Muscle layer of colon (tissue), 2 donors: ENCODE results near the gene RAET1E.
"Not testable (repeated sequence)": the region's sequence is repeated elsewhere in the genome, so short reads cannot be mapped to it uniquely, and the experiment has no call there.

ENCODE experiments used
- H3K27ac ChIP-seq: one replicate; pipeline ENCODE4 v1.7.0; 2013; ENCODE audit warnings: low read depth, mild to moderate bottlenecking, low read length, moderate library complexity
- H3K27me3 ChIP-seq, 2 donors: one replicate each; pipeline ENCODE4 v1.7.0; 2013; ENCODE audit warnings: low read length in 2 of 2, mild to moderate bottlenecking in 2 of 2; ENCODE audit not compliant: insufficient read depth in 2 of 2, control insufficient read depth in 1 of 2
- H3K36me3 ChIP-seq: one replicate; pipeline ENCODE4 v1.7.0; 2013; ENCODE audit warnings: mild to moderate bottlenecking, low read length; ENCODE audit not compliant: insufficient read depth
- H3K4me1 ChIP-seq: one replicate; pipeline ENCODE4 v1.7.0; 2013; ENCODE audit warnings: mild to moderate bottlenecking, low read length; ENCODE audit not compliant: insufficient read depth
- H3K4me3 ChIP-seq, 2 donors: one replicate each; pipeline ENCODE4 v1.7.0; 2013; ENCODE audit warnings: low read length in 2 of 2, low read depth in 1 of 2, mild to moderate bottlenecking in 1 of 2, moderate library complexity in 1 of 2
- H3K9ac ChIP-seq: one replicate; pipeline ENCODE4 v1.7.0; 2013; ENCODE audit warnings: low read length
- H3K9me3 ChIP-seq: one replicate; pipeline ENCODE4 v1.7.0; 2013; ENCODE audit warnings: mild to moderate bottlenecking, low read length
- donor health status: abdominal sarcoma.
- donor health status: Adenocarcinoma of cecum.

RAET1E gene, protein sequence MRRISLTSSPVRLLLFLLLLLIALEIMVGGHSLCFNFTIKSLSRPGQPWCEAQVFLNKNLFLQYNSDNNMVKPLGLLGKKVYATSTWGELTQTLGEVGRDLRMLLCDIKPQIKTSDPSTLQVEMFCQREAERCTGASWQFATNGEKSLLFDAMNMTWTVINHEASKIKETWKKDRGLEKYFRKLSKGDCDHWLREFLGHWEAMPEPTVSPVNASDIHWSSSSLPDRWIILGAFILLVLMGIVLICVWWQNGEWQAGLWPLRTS

GRCh38 chr6:149897855-149898744 lies at the start of gene RAET1E:
Gene RAET1E (minus strand): TSS chr6:149898113. CDS start chr6:149890901, 7,212 bp downstream.
- Histone ChIP-seq H3K9me3 (no peaks in the 10 kb centered on the region), H3K4me3 (peak within 1 kb of the TSS in 1 of 2 donors; percentile 22), H3K36me3 (no peaks in the 10 kb centered on the region), H3K4me1 (peaks cover 24% of the 10 kb centered on the region), H3K27ac (no peak within 1 kb of the TSS), H3K9ac (no peak within 1 kb of the TSS), H3K27me3 (no peaks in the 10 kb centered on the region)

- H3K27ac ChIP-seq, H3K36me3 ChIP-seq, H3K9ac ChIP-seq, H3K4me3 ChIP-seq, H3K9me3 ChIP-seq, H3K4me1 ChIP-seq: not testable (repeated sequence)
- peaks cover 10 to 26% of the 10 kb centered on the region in 2 donors for H3K27me3 ChIP-seq
Measured at GRCh38 chr6:149947533-149947932, 49.6 kb upstream of the RAET1E start.

- H3K4me3 ChIP-seq, H3K9me3 ChIP-seq, H3K36me3 ChIP-seq, H3K27ac ChIP-seq, H3K4me1 ChIP-seq, H3K9ac ChIP-seq: not testable (repeated sequence)
- H3K27me3 ChIP-seq: peaks cover 7 to 26% of the 10 kb centered on the region in 2 donors
Measured at GRCh38 chr6:149946631-149947030, 48.7 kb upstream of the RAET1E start.

GRCh38 chr6:149945276-149945675 lies 47.4 kb upstream of the RAET1E start:
- not testable (repeated sequence) for H3K9ac ChIP-seq, H3K36me3 ChIP-seq, H3K9me3 ChIP-seq, H3K4me1 ChIP-seq, H3K27ac ChIP-seq, H3K4me3 ChIP-seq
- H3K27me3 ChIP-seq: peaks cover 16 to 29% of the 10 kb centered on the region in 2 donors

- not testable (repeated sequence) for H3K9ac ChIP-seq, H3K4me3 ChIP-seq, H3K27ac ChIP-seq, H3K36me3 ChIP-seq, H3K9me3 ChIP-seq
- H3K27me3 ChIP-seq: peaks cover 36 to 46% of the 10 kb centered on the region in 2 donors
- H3K4me1 ChIP-seq: peaks cover 11% of the 10 kb centered on the region
Measured at GRCh38 chr6:149943321-149943720, 45.4 kb upstream of the RAET1E start.

- Histone ChIP-seq H3K9me3 (no peaks in the 10 kb centered on the region), H3K27ac (no peak overlapping the region), H3K9ac (no peak overlapping the region), H3K4me3 (no peak overlapping the region), H3K27me3 (peaks cover 44 to 50% of the 10 kb centered on the region in 2 donors), H3K36me3 (no peaks in the 10 kb centered on the region), H3K4me1 (peaks cover 13% of the 10 kb centered on the region)
Measured at GRCh38 chr6:149942461-149942829, 44.5 kb upstream of the RAET1E start.

DNA sequence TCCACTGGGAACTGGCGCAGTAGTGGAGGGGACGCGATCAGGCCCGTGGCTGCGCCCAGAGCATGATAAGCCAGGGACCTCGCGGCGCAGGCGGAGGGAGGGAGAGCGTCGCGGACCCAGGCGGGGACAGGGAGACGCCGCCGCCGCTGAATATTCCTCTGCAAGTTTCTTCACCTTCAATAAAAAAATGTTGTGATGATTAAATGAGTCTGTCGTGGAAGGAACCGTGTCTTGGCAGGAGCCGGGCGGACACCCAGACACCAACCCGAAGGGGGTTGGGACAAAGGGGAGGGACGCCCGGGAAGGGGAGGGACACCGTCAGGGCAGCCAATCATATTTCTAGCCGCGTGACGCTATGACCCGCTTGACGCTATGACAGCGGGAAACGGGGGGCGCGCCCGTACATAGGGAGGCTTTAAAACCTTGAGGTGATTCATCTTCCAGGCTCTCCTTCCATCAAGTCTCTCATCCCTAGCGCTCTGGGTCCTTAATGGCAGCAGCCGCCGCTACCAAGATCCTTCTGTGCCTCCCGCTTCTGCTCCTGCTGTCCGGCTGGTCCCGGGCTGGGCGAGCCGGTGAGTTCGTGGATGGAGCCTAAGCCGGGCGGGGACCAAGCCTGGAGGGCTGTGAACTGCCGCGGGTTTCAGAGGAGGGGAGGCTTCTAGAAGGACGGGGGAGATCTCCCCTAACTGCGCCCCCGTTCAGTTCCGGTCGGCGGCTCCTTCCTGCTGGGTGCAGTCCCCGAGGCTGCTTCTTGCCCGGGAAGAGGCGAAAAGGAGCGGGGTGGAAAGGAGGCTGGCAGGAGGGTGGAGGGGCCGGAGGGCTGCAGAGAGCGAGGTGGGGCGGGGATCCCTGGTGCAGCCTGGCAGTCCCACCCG lies 43.9 kb upstream of the RAET1E start, which contains the start of gene ULBP2:
Gene ULBP2 (plus strand): TSS at position 432 of the 878 bp plus-strand sequence. CDS start 59 bp downstream, at position 491.
- peaks cover 48 to 57% of the 10 kb centered on the region in 2 donors for H3K27me3 ChIP-seq

DNA sequence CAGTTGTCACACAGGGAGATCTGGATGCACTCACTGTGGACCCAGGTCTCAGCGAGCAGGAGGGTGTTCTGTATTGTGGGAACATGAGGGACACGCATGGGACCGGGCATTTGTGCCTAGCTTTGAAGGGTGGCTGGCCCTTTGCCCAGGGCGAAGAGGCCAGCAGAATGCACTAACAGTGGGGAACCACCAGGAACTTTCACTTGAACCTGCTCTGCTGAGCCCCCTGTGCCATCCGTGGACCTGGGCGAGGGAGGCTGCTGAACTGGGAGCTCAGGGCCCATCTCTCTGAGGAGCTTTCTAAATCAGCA lies 42.7 kb upstream of the RAET1E start:
- Histone ChIP-seq H3K4me1 (peaks cover 13% of the 10 kb centered on the region), H3K9me3 (no peaks in the 10 kb centered on the region), H3K9ac (no peak overlapping the region), H3K27me3 (peaks cover 60 to 66% of the 10 kb centered on the region in 2 donors), H3K36me3 (no peaks in the 10 kb centered on the region), H3K4me3 (no peak overlapping the region), H3K27ac (no peak overlapping the region)

More for the DNA sequence above, 43.9 kb upstream of the RAET1E start, which contains the start of gene ULBP2:
- no peak within 1 kb of the TSS for H3K27ac ChIP-seq
- peak within 1 kb of the TSS; percentile 29 to 47 for H3K4me3 ChIP-seq
- peaks cover 13% of the 10 kb centered on the region for H3K4me1 ChIP-seq
- H3K36me3 ChIP-seq: no peaks in the 10 kb centered on the region
- H3K9me3 ChIP-seq: no peaks in the 10 kb centered on the region
- H3K9ac ChIP-seq: no peak within 1 kb of the TSS

GRCh38 chr6:149939909-149940671 lies 42.2 kb upstream of the RAET1E start:
- no peak overlapping the region for H3K9ac ChIP-seq
- no peaks in the 10 kb centered on the region for H3K36me3 ChIP-seq
- peaks cover 66 to 72% of the 10 kb centered on the region in 2 donors for H3K27me3 ChIP-seq
- H3K9me3 ChIP-seq: no peaks in the 10 kb centered on the region
- H3K27ac ChIP-seq: no peak overlapping the region
- H3K4me3 ChIP-seq: no peak overlapping the region
- peaks cover 13% of the 10 kb centered on the region for H3K4me1 ChIP-seq

DNA sequence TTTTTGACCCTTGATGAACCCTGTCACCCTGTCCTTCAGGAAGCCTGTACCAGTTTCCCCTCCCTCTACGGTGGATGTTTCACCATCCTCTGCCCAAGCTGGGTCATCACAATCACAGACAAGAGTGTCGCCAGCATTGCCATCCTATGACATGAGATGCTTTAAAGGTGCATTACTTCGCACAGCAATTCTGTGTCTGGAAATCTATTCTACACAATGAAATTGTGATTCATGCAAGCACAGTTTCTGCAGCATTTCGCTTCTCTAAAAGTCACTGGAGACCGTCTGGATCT lies 41.4 kb upstream of the RAET1E start:
- Histone ChIP-seq H3K9ac (no peak overlapping the region), H3K4me1 (peaks cover 13% of the 10 kb centered on the region), H3K27ac (no peak overlapping the region), H3K9me3 (no peaks in the 10 kb centered on the region), H3K36me3 (no peaks in the 10 kb centered on the region), H3K4me3 (no peak overlapping the region), H3K27me3 (peaks cover 74 to 80% of the 10 kb centered on the region in 2 donors)
